22Rv1 (cell line): ENCODE measurements around the gene PPP1R9B.

ENCODE experiments used
- H3K27ac ChIP-seq: fragments of 450-650 bp; 2 replicates; pipeline ENCODE4 v1.5.1; 2017
- ZFX ChIP-seq: fragments of 450-650 bp; IDR thresholded peaks from 2 replicates; pipeline ENCODE4 v1.6.1; 2017; ENCODE audit warnings: antibody characterized with exemption, borderline replicate concordance
- TF ChIP-seq, protein P1 (sequence below): fragments of 450-650 bp; IDR thresholded peaks from 2 replicates; pipeline ENCODE4 v1.5.1; 2017; ENCODE audit warnings: mild to moderate bottlenecking

The PPP1R9B gene

DNA sequence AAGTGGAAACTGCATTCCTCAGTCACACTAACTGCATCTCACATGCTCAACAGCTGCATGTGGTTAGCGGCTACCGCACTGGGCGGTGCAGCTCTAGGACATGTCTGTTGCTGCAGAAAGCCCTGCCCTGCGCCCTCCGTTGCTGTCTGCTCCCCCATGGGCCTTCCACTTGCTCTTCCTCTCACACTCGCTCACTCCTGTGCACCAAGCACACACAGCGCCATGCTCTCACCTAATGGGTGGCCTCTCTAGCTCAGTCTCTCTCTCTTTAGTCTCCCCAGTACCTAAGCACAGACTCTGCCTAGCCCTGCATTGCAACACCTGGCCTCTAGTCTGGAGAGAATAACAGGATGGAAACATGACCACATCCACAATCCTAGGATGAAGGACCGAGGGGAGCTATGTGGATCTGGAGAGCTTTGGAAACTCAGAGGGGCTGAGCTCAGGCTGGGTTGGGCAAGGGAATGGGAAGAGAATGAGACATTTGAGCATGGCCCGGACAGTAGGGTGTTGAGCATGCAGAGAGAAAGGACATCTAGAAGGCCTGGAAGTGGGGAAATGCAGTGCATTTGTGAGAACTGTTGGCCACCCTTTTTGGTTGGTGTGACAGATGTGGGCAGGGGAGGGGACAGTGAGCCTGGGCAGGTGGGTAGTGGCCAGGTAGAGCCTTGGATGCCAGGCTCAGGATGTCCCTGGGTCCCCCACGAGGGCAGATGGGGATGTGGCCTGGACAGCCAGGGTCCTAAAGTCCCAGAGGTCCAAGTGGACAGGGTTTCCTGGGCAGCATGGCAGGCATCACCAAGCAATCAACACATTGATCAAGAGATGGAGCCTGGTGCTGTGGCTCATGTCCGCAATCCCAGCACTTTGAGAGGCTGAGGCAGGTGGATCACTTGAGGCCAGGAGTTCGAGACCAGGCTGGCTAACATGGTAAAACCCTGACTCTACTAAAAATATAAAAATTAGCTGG is 31.4 kb upstream of the PPP1R9B start:
- no peak overlapping the region for H3K27ac ChIP-seq
- TF ChIP-seq, protein P1, sequence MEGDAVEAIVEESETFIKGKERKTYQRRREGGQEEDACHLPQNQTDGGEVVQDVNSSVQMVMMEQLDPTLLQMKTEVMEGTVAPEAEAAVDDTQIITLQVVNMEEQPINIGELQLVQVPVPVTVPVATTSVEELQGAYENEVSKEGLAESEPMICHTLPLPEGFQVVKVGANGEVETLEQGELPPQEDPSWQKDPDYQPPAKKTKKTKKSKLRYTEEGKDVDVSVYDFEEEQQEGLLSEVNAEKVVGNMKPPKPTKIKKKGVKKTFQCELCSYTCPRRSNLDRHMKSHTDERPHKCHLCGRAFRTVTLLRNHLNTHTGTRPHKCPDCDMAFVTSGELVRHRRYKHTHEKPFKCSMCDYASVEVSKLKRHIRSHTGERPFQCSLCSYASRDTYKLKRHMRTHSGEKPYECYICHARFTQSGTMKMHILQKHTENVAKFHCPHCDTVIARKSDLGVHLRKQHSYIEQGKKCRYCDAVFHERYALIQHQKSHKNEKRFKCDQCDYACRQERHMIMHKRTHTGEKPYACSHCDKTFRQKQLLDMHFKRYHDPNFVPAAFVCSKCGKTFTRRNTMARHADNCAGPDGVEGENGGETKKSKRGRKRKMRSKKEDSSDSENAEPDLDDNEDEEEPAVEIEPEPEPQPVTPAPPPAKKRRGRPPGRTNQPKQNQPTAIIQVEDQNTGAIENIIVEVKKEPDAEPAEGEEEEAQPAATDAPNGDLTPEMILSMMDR: no peak
- no peak for TF ChIP-seq ZFX

DNA sequence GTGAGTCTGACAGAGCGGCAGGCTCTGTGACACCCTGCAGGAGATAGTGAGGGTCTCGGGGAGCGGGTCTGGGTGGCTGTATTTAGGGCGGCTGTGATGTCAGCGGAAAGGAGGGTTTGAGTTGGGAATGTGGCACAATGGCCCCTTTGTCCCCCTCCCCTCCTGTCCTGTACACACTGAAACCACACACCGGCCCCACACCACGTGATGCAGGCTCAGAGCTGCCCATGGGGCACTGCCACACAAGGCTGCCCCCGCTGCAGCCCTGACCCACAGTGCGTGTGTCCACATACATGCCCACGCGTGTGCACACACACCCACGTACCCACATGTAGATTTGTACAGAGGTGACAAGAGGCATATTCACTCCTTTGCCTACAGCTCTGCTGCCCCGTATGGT is 30.7 kb upstream of the PPP1R9B start:
- TF ChIP-seq ZFX: no peak
- TF ChIP-seq, protein P1: no peak

DNA sequence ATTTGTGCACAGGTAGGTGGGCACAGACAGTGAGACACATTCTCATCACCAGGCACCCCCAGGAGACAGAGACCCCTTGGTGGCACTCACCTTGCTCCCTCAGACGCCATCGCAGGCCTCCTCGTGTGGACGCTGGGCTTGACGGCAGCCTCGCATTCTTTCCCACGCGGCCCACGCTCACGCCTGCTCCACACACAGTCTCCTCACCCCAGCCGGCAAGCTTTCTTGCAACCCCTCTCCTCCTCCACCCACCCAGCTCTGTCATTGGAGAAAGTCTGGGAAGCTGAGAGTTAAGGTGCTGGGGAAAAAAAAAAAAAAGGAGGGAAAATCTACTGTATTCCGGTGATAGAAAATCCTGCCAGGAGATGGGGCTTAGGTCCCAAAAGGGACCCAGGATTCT is 30.1 kb upstream of the PPP1R9B start:
- no peak overlapping the region for H3K27ac ChIP-seq
- no peak for TF ChIP-seq ZFX
- TF ChIP-seq, protein P1: no peak

More for the DNA sequence above, 30.7 kb upstream of the PPP1R9B start:
- H3K27ac ChIP-seq: no peak overlapping the region

DNA sequence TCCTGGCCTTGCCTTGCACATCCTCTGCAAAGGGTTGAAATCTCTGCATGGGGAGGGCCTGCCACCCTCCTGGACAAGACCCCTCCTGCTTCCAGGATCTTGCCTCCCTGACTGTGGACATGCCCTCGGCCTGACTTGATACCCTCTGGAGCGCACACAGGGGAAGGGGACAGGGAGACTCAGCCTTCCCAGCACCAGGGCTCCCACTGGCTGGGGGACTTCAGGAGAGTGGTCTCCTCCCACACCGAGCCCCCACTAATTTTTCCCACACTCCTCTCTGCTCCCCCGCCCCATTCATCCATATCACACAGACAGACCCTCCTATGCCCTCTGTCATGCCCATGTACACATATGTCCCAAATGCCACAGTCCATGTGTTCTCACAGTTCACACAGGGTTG is 29.6 kb upstream of the PPP1R9B start:
- no peak for TF ChIP-seq ZFX
- TF ChIP-seq, protein P1: no peak
- no peak overlapping the region for H3K27ac ChIP-seq

GRCh38 chr17:50177983-50178834 is 27.7 kb upstream of the PPP1R9B start:
- no peak for TF ChIP-seq ZFX
- TF ChIP-seq, protein P1: peak; percentile 87
- H3K27ac ChIP-seq: peak overlapping the region; percentile 30; the same call in 1 of the 2 replicates

- TF ChIP-seq ZFX: no peak
- TF ChIP-seq, protein P1: no peak
- H3K27ac ChIP-seq: peak overlapping the region; percentile 30; the same call in 1 of the 2 replicates
Measured at GRCh38 chr17:50177476-50177875, 27.0 kb upstream of the PPP1R9B start.
